WTC11 (cell line): ENCODE results near the gene TKT. TPM values are rescaled to one million over a fixed set of nuclear protein-coding genes. Genes with fewer than 3 reads are reported as not detected.

ENCODE experiments used
- ATAC-seq: fragments of 200-7000 bp; cut with Tn5 transposase; 2 replicates; pipeline ENCODE4 v1.10.0; 2021; ENCODE audit warnings: mild to moderate bottlenecking, moderate library complexity
- CTCF ChIA-PET: fragments of 300-600 bp; sonication (Branson Sonifier 250); formaldehyde crosslinking; loops from one replicate; lab custom pipeline; 2021; ENCODE audit warnings: antibody characterized with exemption; lab: Charles Lee
- POLR2A ChIA-PET: fragments of 350-600 bp; sonication (Branson Sonifier 250); formaldehyde crosslinking; loops from one replicate; lab custom pipeline; 2021; ENCODE audit warnings: antibody characterized with exemption; lab: Charles Lee
- DNase-seq: peaks from one replicate; pipeline ENCODE4 v3.0.0; 2021; ENCODE audit warnings: low spot score
- H3K27ac Mint-ChIP-seq: 2 replicates; pipeline ENCODE4 v1.8.0; 2021; ENCODE audit warnings: mixed read lengths
- H3K27me3 Mint-ChIP-seq: 2 replicates; pipeline ENCODE4 v1.8.0; 2021; ENCODE audit warnings: low read depth, mild to moderate bottlenecking, moderate library complexity, mixed read lengths
- H3K36me3 Mint-ChIP-seq: 2 replicates; pipeline ENCODE4 v1.8.0; 2021; ENCODE audit warnings: mixed read lengths
- H3K4me1 Mint-ChIP-seq: 2 replicates; pipeline ENCODE4 v1.8.0; 2022; ENCODE audit warnings: mixed read lengths
- H3K4me3 Mint-ChIP-seq: 2 replicates; pipeline ENCODE4 v1.8.0; 2021; ENCODE audit warnings: mild to moderate bottlenecking, moderate library complexity, mixed read lengths
- H3K9me3 Mint-ChIP-seq: 2 replicates; pipeline ENCODE4 v1.8.0; 2021; ENCODE audit warnings: mixed read lengths
- ATF3 ChIP-seq: sonication (generic); formaldehyde crosslinking; conservative IDR thresholded peaks from 2 replicates; pipeline ENCODE4 v1.8.1; 2022; ENCODE audit warnings: mild to moderate bottlenecking, missing genetic modification reagents
- E2F5 ChIP-seq: sonication (generic); formaldehyde crosslinking; IDR thresholded peaks from 2 replicates; pipeline ENCODE4 v1.8.1; 2022; ENCODE audit warnings: mild to moderate bottlenecking, moderate library complexity, missing genetic modification reagents
- ESRRA ChIP-seq: sonication (generic); formaldehyde crosslinking; IDR thresholded peaks from 2 replicates; pipeline ENCODE4 v1.8.1; 2022; ENCODE audit warnings: mild to moderate bottlenecking, missing genetic modification reagents, borderline replicate concordance
- FOXJ3 ChIP-seq: sonication (generic); formaldehyde crosslinking; IDR thresholded peaks from 2 replicates; pipeline ENCODE4 v1.9.0; 2021; ENCODE audit warnings: missing genetic modification reagents, mild to moderate bottlenecking, borderline replicate concordance
- FOXP4 ChIP-seq: sonication (generic); formaldehyde crosslinking; IDR thresholded peaks from 2 replicates; pipeline ENCODE4 v1.8.0; 2022; ENCODE audit warnings: mild to moderate bottlenecking, missing genetic modification reagents
- GABPB1 ChIP-seq: sonication (generic); formaldehyde crosslinking; IDR thresholded peaks from 2 replicates; pipeline ENCODE4 v1.8.1; 2023; ENCODE audit warnings: mild to moderate bottlenecking, missing genetic modification reagents
- IRF2 ChIP-seq: sonication (generic); formaldehyde crosslinking; IDR thresholded peaks from 2 replicates; pipeline ENCODE4 v1.8.0; 2022; ENCODE audit warnings: low read depth, missing genetic modification reagents, borderline replicate concordance
- NFATC4 ChIP-seq: fragments of 250-450 bp; sonication (Bioruptor Pico); IDR thresholded peaks from 2 replicates; pipeline ENCODE4 v1.9.0; 2021; ENCODE audit warnings: mild to moderate bottlenecking
- NFE2L1 ChIP-seq: sonication (generic); formaldehyde crosslinking; IDR thresholded peaks from 2 replicates; pipeline ENCODE4 v1.8.1; 2023; ENCODE audit warnings: missing genetic modification reagents
- SMAD4 ChIP-seq: sonication (generic); formaldehyde crosslinking; IDR thresholded peaks from 2 replicates; pipeline ENCODE4 v1.8.0; 2022; ENCODE audit warnings: mild to moderate bottlenecking, missing genetic modification reagents
- USF2 ChIP-seq: sonication (generic); formaldehyde crosslinking; IDR thresholded peaks from 2 replicates; pipeline ENCODE4 v1.8.1; 2023; ENCODE audit warnings: mild to moderate bottlenecking, missing genetic modification reagents, moderate library complexity
- ZBTB21 ChIP-seq: sonication (generic); formaldehyde crosslinking; IDR thresholded peaks from 2 replicates; pipeline ENCODE4 v1.8.1; 2023; ENCODE audit warnings: mild to moderate bottlenecking, missing genetic modification reagents, borderline replicate concordance
- ZNF219 ChIP-seq: sonication (generic); formaldehyde crosslinking; IDR thresholded peaks from 2 replicates; pipeline ENCODE4 v1.8.0; 2023; ENCODE audit warnings: missing genetic modification reagents, mild to moderate bottlenecking, borderline replicate concordance
- ZNF396 ChIP-seq: fragments of 250-450 bp; sonication (Bioruptor Pico); IDR thresholded peaks from 2 replicates; pipeline ENCODE4 v1.8.0; 2021; ENCODE audit warnings: mild to moderate bottlenecking, moderate library complexity, borderline replicate concordance
- ZNF425 ChIP-seq: fragments of 250-450 bp; sonication (Bioruptor Pico); conservative IDR thresholded peaks from 2 replicates; pipeline ENCODE4 v1.9.0; 2021; ENCODE audit warnings: mild to moderate bottlenecking
- total RNA-seq: library from RNA; stranded (reverse); gene quantifications from 3 replicates; pipeline ENCODE4 v1.2.3, GENCODE V29; 2021
- TF ChIP-seq, protein P1 (sequence below): sonication (generic); formaldehyde crosslinking; IDR thresholded peaks from 2 replicates; pipeline ENCODE4 v1.8.1; 2023; ENCODE audit warnings: mild to moderate bottlenecking, missing genetic modification reagents
- TF ChIP-seq, protein P2 (sequence below): sonication (generic); formaldehyde crosslinking; IDR thresholded peaks from 2 replicates; pipeline ENCODE4 v1.8.1; 2023; ENCODE audit warnings: mild to moderate bottlenecking, moderate library complexity, missing genetic modification reagents
- TF ChIP-seq, protein P3 (sequence below): sonication (generic); formaldehyde crosslinking; IDR thresholded peaks from 2 replicates; pipeline ENCODE4 v1.8.0; 2022; ENCODE audit warnings: mild to moderate bottlenecking, missing genetic modification reagents

The TKT gene
- total RNA-seq, 1 experiment from 2014 or later, result 1,040 TPM

DNA sequence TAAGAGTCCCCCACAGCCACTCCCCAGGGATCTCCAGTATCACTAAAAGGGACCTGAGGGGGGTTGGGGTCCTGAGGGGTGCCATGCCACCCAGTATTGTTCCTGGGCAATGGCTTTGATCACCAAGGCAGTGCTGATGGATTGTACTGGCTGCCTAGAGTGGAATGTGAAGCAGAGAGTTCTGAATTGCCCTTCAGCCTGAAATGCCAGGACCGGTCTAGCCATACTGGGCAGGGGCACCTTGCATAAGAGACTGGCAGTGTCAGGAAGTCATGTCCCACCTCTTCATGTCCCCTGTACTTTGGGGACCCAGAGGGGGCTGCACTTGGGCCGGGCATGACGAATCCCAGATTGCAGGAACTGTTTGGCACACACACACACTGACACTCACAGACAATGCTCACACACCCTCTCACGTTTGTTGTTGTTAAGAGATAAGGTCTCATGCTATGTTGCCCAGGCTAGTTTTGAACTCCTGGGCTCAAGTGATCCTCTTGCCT, 4.5 kb upstream of the TKT start:
- H3K9me3 Mint-ChIP-seq, result no peaks in the 10 kb centered on the region
- H3K36me3 Mint-ChIP-seq, result no peaks in the 10 kb centered on the region
- CTCF ChIA-PET, result interaction anchor here (2.0 kb wide), 1 partner anchor 10 kb away, joined by 10 read pairs; no protein-coding TSS in a partner anchor
- H3K4me1 Mint-ChIP-seq, result peaks cover 43% of the 10 kb centered on the region
- H3K27me3 Mint-ChIP-seq, result peaks cover 9% of the 10 kb centered on the region; the same call in 1 of the 2 replicates
- ATAC-seq (no peak), DNase-seq (no peak)
- POLR2A ChIA-PET, result interaction anchor here (0.6 kb wide), 1 partner anchor 13 kb away, joined by 4 read pairs; no protein-coding TSS in a partner anchor
- H3K27ac Mint-ChIP-seq, result no peak overlapping the region
- TF ChIP-seq USF2 (CRISPR knock-in tag) (no peak), FOXJ3 (no peak), E2F5 (CRISPR knock-in tag) (no peak), ZNF219 (no peak), SMAD4 (CRISPR knock-in tag) (no peak), ZNF425 (CRISPR knock-in tag) (no peak), GABPB1 (no peak), NFE2L1 (no peak), ZBTB21 (CRISPR knock-in tag) (no peak), NFATC4 (CRISPR knock-in tag) (no peak), IRF2 (CRISPR knock-in tag) (no peak), ESRRA (CRISPR knock-in tag) (no peak), ATF3 (CRISPR knock-in tag) (no peak), FOXP4 (CRISPR knock-in tag) (no peak), ZNF396 (CRISPR knock-in tag) (no peak)
- TF ChIP-seq, protein P1, sequence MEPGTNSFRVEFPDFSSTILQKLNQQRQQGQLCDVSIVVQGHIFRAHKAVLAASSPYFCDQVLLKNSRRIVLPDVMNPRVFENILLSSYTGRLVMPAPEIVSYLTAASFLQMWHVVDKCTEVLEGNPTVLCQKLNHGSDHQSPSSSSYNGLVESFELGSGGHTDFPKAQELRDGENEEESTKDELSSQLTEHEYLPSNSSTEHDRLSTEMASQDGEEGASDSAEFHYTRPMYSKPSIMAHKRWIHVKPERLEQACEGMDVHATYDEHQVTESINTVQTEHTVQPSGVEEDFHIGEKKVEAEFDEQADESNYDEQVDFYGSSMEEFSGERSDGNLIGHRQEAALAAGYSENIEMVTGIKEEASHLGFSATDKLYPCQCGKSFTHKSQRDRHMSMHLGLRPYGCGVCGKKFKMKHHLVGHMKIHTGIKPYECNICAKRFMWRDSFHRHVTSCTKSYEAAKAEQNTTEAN (CRISPR knock-in tag), result no peak
- TF ChIP-seq, protein P2, sequence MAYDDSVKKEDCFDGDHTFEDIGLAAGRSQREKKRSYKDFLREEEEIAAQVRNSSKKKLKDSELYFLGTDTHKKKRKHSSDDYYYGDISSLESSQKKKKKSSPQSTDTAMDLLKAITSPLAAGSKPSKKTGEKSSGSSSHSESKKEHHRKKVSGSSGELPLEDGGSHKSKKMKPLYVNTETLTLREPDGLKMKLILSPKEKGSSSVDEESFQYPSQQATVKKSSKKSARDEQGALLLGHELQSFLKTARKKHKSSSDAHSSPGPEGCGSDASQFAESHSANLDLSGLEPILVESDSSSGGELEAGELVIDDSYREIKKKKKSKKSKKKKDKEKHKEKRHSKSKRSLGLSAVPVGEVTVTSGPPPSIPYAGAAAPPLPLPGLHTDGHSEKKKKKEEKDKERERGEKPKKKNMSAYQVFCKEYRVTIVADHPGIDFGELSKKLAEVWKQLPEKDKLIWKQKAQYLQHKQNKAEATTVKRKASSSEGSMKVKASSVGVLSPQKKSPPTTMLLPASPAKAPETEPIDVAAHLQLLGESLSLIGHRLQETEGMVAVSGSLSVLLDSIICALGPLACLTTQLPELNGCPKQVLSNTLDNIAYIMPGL (CRISPR knock-in tag), result no peak
- TF ChIP-seq, protein P3, sequence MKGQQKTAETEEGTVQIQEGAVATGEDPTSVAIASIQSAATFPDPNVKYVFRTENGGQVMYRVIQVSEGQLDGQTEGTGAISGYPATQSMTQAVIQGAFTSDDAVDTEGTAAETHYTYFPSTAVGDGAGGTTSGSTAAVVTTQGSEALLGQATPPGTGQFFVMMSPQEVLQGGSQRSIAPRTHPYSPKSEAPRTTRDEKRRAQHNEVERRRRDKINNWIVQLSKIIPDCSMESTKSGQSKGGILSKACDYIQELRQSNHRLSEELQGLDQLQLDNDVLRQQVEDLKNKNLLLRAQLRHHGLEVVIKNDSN (CRISPR knock-in tag), result no peak
- no peak overlapping the region for H3K4me3 Mint-ChIP-seq
